Hepatocyte (in vitro differentiated cells): Measurements from ENCODE around the gene SIRT7.

Source experiments
- EZH2phosphoT487 ChIP-seq: fragments of 200-600 bp; sonication (generic); IDR thresholded peaks from one replicate; pipeline ENCODE4 v1.6.1; 2018; ENCODE audit warnings: antibody characterized with exemption, mild to moderate bottlenecking, low read depth, moderate library complexity; ENCODE audit not compliant: unreplicated experiment, severe bottlenecking
- TF ChIP-seq, protein P1 (sequence below): fragments of 200-600 bp; sonication (generic); IDR thresholded peaks from 2 replicates; pipeline ENCODE4 v1.5.1; 2016; ENCODE audit warnings: antibody characterized with exemption, mild to moderate bottlenecking; ENCODE audit not compliant: poor library complexity

- TF ChIP-seq, protein P1, sequence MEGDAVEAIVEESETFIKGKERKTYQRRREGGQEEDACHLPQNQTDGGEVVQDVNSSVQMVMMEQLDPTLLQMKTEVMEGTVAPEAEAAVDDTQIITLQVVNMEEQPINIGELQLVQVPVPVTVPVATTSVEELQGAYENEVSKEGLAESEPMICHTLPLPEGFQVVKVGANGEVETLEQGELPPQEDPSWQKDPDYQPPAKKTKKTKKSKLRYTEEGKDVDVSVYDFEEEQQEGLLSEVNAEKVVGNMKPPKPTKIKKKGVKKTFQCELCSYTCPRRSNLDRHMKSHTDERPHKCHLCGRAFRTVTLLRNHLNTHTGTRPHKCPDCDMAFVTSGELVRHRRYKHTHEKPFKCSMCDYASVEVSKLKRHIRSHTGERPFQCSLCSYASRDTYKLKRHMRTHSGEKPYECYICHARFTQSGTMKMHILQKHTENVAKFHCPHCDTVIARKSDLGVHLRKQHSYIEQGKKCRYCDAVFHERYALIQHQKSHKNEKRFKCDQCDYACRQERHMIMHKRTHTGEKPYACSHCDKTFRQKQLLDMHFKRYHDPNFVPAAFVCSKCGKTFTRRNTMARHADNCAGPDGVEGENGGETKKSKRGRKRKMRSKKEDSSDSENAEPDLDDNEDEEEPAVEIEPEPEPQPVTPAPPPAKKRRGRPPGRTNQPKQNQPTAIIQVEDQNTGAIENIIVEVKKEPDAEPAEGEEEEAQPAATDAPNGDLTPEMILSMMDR = peak; percentile 72
- no peak for TF ChIP-seq EZH2phosphoT487
These were observed 41.6 kb upstream of the SIRT7 start for GRCh38 chr17:81959362-81960129.
